ENCODE results near the gene FARSB.

DNA sequence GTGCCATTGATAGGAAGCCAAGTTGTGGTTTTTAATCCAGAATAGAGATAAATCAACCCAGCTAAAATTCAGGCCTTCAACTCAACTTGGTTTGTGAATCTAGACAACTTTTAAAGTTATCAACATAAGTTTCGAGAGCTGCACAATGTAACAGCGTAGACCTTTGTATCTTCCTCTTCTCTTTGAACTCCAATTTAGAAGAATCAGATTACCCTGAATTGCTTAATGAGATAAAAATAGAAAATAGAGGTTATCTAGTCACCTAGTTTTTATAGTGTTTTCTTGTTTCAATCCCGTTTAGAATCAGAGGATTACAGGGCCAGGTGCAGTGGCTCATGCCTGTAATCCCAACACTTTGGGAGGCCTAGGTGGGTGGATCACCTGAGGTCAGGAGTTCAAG lies 27.9 kb upstream of the FARSB start:
- TF ChIP-seq, protein P1, sequence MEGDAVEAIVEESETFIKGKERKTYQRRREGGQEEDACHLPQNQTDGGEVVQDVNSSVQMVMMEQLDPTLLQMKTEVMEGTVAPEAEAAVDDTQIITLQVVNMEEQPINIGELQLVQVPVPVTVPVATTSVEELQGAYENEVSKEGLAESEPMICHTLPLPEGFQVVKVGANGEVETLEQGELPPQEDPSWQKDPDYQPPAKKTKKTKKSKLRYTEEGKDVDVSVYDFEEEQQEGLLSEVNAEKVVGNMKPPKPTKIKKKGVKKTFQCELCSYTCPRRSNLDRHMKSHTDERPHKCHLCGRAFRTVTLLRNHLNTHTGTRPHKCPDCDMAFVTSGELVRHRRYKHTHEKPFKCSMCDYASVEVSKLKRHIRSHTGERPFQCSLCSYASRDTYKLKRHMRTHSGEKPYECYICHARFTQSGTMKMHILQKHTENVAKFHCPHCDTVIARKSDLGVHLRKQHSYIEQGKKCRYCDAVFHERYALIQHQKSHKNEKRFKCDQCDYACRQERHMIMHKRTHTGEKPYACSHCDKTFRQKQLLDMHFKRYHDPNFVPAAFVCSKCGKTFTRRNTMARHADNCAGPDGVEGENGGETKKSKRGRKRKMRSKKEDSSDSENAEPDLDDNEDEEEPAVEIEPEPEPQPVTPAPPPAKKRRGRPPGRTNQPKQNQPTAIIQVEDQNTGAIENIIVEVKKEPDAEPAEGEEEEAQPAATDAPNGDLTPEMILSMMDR (conservative IDR thresholded peaks at IDR 0.05), result no peak
- no peak for TF ChIP-seq EZH2 (IDR thresholded peaks at IDR 0.05; ENCODE audit: low read depth)
